Kidney (tissue), 14 donors: ENCODE measurements around the gene EIF4G1. TPM values are rescaled to one million over a fixed set of nuclear protein-coding genes. Genes with fewer than 3 reads are reported as not detected.

ENCODE experiments used
- DNase-seq, 5 donors: peaks; one replicate each; pipeline ENCODE4 v3.0.0-alpha.2; 2013 to 2020
- FAIRE-seq: peaks from 2 replicates; lab custom pipeline; 2012; peaks lifted over from hg19 to GRCh38; lab: Jason Lieb, UNC
- H3K27ac ChIP-seq, 2 donors: one replicate each; pipeline ENCODE4 v1.7.0; 2013; ENCODE audit warnings: low read depth in 2 of 2, low read length in 2 of 2, inconsistent platforms in 1 of 2
- H3K27me3 ChIP-seq: one replicate; pipeline ENCODE4 v1.7.1; 2013; ENCODE audit warnings: low read length, inconsistent platforms; ENCODE audit not compliant: control insufficient read depth, insufficient read depth
- H3K36me3 ChIP-seq, 3 donors: one replicate each; pipeline versions ENCODE4 v1.7.0 to v1.7.1; 2013; ENCODE audit warnings: low read length in 3 of 3, control low read depth in 1 of 3, inconsistent platforms in 1 of 3; ENCODE audit not compliant: insufficient read depth in 3 of 3, control insufficient read depth in 2 of 3
- H3K4me1 ChIP-seq, 3 donors: one replicate each; pipeline versions ENCODE4 v1.7.0 to v1.7.1; 2013; ENCODE audit warnings: low read length in 3 of 3, inconsistent platforms in 1 of 3, low read depth in 1 of 3; ENCODE audit not compliant: control insufficient read depth in 2 of 3, insufficient read depth in 2 of 3
- H3K4me3 ChIP-seq, 3 donors: one replicate each; pipeline versions ENCODE4 v1.7.0 to v1.8.1; 2013; ENCODE audit warnings: low read length in 3 of 3, control low read depth in 1 of 3, inconsistent platforms in 1 of 3
- H3K9ac ChIP-seq, 3 donors: one replicate each; pipeline versions ENCODE4 v1.7.0 to v1.7.1; 2013; ENCODE audit warnings: low read length in 3 of 3, control low read depth in 1 of 3, inconsistent platforms in 1 of 3
- H3K9me3 ChIP-seq, 3 donors: one replicate each; pipeline versions ENCODE4 v1.7.0 to v1.7.1; 2013; ENCODE audit warnings: low read length in 3 of 3, control low read depth in 1 of 3, inconsistent platforms in 1 of 3; ENCODE audit not compliant: control insufficient read depth in 2 of 3, insufficient read depth in 1 of 3
- intact Hi-C: fragments of 100-400 bp; cut with DNase I; formaldehyde crosslinking; loops from one replicate; pipeline ENCODE4 v1.11.1; 2022
- polyA plus RNA-seq: library from polyadenylated mRNA; stranded (reverse); fragments of 350-450 nt; fragmentation: Illumina TruSeq; extraction: RNeasy Lipid Tissue Mini Kit (QIAGEN cat#74804); gene quantifications from one replicate; pipeline ENCODE4 v1.2.3, GENCODE V29; 2014; ENCODE audit warnings: low read depth, low replicate concordance; ENCODE audit not compliant: insufficient read depth
- total RNA-seq: library from RNA; stranded (reverse); fragmentation: NEBNext Ultra II Directional; extraction: Animal tissue kit (Norgen Biotek cat#: 25700); gene quantifications from one replicate; pipeline ENCODE4 v1.2.1, GENCODE V29; 2021
- TF ChIP-seq, protein P1 (sequence below): IDR thresholded peaks from 3 replicates; pipeline ENCODE4 v1.5.1; 2012; ENCODE audit warnings: mild to moderate bottlenecking, moderate library complexity, borderline replicate concordance; ENCODE audit not compliant: insufficient read depth; ENCODE audit errors: extremely low read depth
- donor health status: control.
- donor health status: control.
- donor health status: control.
- donor health status: control.
- donor health status: control.
- donor health status: DM: yes; HTN: yes; CAD: no.
- donor health status: Normal renal cell carcinoma (clear cell type).

The EIF4G1 gene
- total and polyA plus RNA-seq, 2 donors from 2014 or later = 118 to 327 TPM

DNA sequence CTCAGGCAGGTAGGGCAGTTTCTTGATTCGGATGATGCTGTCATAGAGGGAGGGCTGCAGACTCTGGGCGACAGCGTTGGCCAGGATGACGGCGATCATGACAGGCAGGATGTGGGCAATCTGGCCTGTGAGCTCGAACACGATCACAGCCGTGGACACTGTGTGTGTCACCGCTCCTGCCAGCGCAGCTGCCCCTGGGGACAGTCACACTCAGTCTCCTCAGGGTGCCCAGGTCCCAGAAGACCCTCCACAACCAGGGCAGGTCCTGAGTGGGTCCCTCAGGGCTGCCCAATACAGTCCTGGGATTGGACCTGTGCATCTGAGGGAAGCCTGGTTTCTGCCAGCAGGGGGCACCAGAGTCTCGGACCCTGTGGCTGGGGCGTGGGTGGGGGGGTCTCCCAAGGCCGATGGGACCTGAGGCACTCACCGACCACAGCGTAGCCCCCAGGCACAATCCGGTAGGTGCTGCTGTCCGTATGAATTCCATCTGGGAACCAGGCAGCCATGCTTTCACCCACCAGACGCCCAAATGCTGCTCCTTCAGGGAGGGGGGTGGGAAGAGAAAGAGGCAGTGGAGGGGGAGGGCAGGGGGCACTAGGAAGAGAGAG lies 39.8 kb downstream of the EIF4G1 start:
- Histone ChIP-seq H3K27me3 (no peaks in the 10 kb centered on the region), H3K36me3 (peaks cover 0 to 5% (median 4%) of the 10 kb centered on the region in 3 donors), H3K9me3 (no peaks in the 10 kb centered on the region), H3K4me3 (no peak overlapping the region), H3K27ac (no peak overlapping the region), H3K9ac (no peak overlapping the region), H3K4me1 (peaks cover 0 to 8% (median 2%) of the 10 kb centered on the region in 3 donors)
- FAIRE-seq = no peak
- TF ChIP-seq, protein P1, sequence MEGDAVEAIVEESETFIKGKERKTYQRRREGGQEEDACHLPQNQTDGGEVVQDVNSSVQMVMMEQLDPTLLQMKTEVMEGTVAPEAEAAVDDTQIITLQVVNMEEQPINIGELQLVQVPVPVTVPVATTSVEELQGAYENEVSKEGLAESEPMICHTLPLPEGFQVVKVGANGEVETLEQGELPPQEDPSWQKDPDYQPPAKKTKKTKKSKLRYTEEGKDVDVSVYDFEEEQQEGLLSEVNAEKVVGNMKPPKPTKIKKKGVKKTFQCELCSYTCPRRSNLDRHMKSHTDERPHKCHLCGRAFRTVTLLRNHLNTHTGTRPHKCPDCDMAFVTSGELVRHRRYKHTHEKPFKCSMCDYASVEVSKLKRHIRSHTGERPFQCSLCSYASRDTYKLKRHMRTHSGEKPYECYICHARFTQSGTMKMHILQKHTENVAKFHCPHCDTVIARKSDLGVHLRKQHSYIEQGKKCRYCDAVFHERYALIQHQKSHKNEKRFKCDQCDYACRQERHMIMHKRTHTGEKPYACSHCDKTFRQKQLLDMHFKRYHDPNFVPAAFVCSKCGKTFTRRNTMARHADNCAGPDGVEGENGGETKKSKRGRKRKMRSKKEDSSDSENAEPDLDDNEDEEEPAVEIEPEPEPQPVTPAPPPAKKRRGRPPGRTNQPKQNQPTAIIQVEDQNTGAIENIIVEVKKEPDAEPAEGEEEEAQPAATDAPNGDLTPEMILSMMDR = peak; percentile 68
- intact Hi-C loops = no loop called here
- peak in 4 of 5 donors; percentile 51 to 76 (median 64) for DNase-seq

DNA sequence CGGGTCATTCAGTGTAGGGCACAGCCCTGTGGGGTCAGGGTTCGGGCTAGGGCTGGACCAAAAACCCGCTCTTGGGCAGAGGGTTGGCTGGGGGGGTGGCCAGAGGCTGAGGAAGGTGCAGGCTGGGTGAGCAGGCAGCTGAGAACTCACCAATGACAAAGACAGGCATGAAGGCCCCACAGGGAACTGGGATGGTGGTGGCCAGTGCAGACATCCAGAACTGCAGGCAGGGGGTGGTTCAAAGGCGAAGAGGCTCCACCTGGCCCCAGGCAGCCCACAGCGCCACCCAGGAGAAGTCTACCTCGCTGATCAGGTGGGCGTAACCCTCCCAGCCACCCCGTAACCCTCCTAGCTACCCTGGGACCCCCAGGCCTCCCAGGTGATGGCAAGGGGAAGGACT lies 40.3 kb downstream of the EIF4G1 start:
- Histone ChIP-seq H3K9me3 (no peaks in the 10 kb centered on the region), H3K4me1 (peaks cover 0 to 5% (median 2%) of the 10 kb centered on the region in 3 donors), H3K4me3 (no peak overlapping the region), H3K36me3 (peaks cover 0 to 5% (median 4%) of the 10 kb centered on the region in 3 donors), H3K27me3 (no peaks in the 10 kb centered on the region), H3K9ac (no peak overlapping the region), H3K27ac (no peak overlapping the region)
- DNase-seq (peak in 1 of 5 donors; percentile 51), FAIRE-seq (no peak)
- intact Hi-C loops = no loop called here
- TF ChIP-seq, protein P1 = no peak

DNA sequence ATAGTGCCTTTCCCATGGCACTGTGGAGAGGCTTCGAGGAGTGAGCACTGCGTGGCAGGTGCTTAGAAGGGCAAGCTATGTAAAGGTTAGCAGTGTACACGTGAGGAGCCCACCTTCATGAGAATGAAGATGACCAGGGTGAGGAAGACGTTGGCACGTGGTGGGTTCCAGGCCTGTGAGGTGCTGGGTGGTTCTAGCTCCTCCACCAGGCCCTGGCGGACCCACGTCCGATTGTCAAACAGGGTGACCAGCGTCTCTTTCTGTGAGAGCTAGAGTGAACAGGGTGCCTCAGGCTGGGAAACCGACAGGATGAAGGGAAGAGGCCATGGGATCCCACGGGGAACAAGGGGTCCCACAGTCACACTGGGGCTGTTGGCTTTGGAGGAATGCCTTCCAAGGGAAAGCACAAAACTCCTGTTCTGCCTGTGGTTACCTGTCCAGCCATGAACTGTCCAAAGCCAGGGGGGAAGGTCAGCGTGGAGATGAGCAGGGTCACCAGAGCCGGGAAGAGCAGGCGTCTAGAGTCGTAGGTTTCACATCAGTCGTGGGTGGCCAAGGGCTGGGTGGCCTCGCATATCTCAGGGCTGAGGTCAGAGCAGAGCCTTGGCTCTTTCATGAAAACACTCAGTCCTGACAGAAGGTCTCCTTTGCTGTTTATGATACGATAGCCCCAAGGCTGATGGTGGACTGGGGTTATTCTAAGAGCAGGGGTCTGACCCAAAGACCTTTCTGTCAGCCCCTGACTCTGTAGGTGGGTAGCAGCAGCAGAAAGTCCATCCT lies 41.0 kb downstream of the EIF4G1 start:
- H3K4me3 ChIP-seq = no peak overlapping the region
- peak in 1 of 5 donors; percentile 64 for DNase-seq
- no peaks in the 10 kb centered on the region for H3K27me3 ChIP-seq
- TF ChIP-seq, protein P1 = no peak
- FAIRE-seq = no peak
- peaks cover 0 to 5% (median 4%) of the 10 kb centered on the region in 3 donors for H3K36me3 ChIP-seq
- no peaks in the 10 kb centered on the region for H3K9me3 ChIP-seq
- intact Hi-C loops = no loop called here
- peaks cover 0 to 6% (median 5%) of the 10 kb centered on the region in 3 donors for H3K4me1 ChIP-seq
- no peak overlapping the region for H3K9ac ChIP-seq
- H3K27ac ChIP-seq = no peak overlapping the region
